Trophoblast cell (in vitro differentiated cells and primary cell): Measurements from ENCODE around the gene CELSR2.
A peak's percentile ranks its signal among the peaks of the same experiment; 100 is the strongest.

Experiments
- DNase-seq, 2 donors: peaks; one replicate each; pipeline ENCODE4 v3.0.0-alpha.2; 2016
- H2AFZ ChIP-seq: 2 replicates; pipeline ENCODE4 v1.6.1; 2013; ENCODE audit warnings: low read length, moderate library complexity, mild to moderate bottlenecking; ENCODE audit not compliant: insufficient read depth, poor library complexity
- H2AK5ac ChIP-seq: 2 replicates; pipeline ENCODE4 v1.6.1; 2013; ENCODE audit warnings: mild to moderate bottlenecking, low read length
- H2BK120ac ChIP-seq: 2 replicates; pipeline ENCODE4 v1.6.1; 2013; ENCODE audit warnings: low read length, mild to moderate bottlenecking, moderate library complexity; ENCODE audit not compliant: insufficient read depth, poor library complexity
- H2BK12ac ChIP-seq: 2 replicates; pipeline ENCODE4 v1.6.1; 2013; ENCODE audit warnings: mild to moderate bottlenecking, low read length, moderate library complexity
- H2BK5ac ChIP-seq: 2 replicates; pipeline ENCODE4 v1.6.1; 2013; ENCODE audit warnings: low read length, low read depth, moderate library complexity, mild to moderate bottlenecking; ENCODE audit not compliant: poor library complexity
- H3K14ac ChIP-seq: 2 replicates; pipeline ENCODE4 v1.6.1; 2013; ENCODE audit warnings: mild to moderate bottlenecking, low read length
- H3K18ac ChIP-seq: 2 replicates; pipeline ENCODE4 v1.6.1; 2013; ENCODE audit warnings: mild to moderate bottlenecking, low read length
- H3K23ac ChIP-seq: 2 replicates; pipeline ENCODE4 v1.6.1; 2013; ENCODE audit warnings: low read length
- H3K27ac ChIP-seq: 2 replicates; pipeline ENCODE4 v1.5.1; 2013; ENCODE audit warnings: low read depth, mild to moderate bottlenecking, inconsistent platforms, low read length, moderate library complexity
- H3K27me3 ChIP-seq: 2 replicates; pipeline ENCODE4 v1.6.1; 2013; ENCODE audit warnings: inconsistent platforms, mild to moderate bottlenecking, low read length, moderate library complexity; ENCODE audit not compliant: insufficient read depth
- H3K36me3 ChIP-seq, 2 experiments: 1 replicate in 1 of 2; 2 replicates in 1 of 2; pipeline ENCODE4 v1.6.1; 2013; ENCODE audit warnings: low read length in 2 of 2, mild to moderate bottlenecking in 2 of 2, moderate library complexity in 1 of 2; ENCODE audit not compliant: insufficient read depth in 2 of 2, control insufficient read depth in 1 of 2
- H3K4ac ChIP-seq: 2 replicates; pipeline ENCODE4 v1.6.1; 2013; ENCODE audit warnings: low read depth, mild to moderate bottlenecking, low read length, moderate library complexity
- H3K4me1 ChIP-seq, 2 experiments: 1 replicate in 1 of 2; 2 replicates in 1 of 2; pipeline ENCODE4 v1.6.1; 2013; ENCODE audit warnings: low read length in 2 of 2, mild to moderate bottlenecking in 2 of 2, moderate library complexity in 1 of 2; ENCODE audit not compliant: insufficient read depth in 2 of 2, control insufficient read depth in 1 of 2
- H3K4me2 ChIP-seq: 2 replicates; pipeline ENCODE4 v1.6.1; 2013; ENCODE audit warnings: inconsistent platforms, mild to moderate bottlenecking, low read length, moderate library complexity
- H3K4me3 ChIP-seq: 2 replicates; pipeline ENCODE4 v1.5.1; 2013; ENCODE audit warnings: mild to moderate bottlenecking, low read depth, low read length, inconsistent platforms
- H3K79me1 ChIP-seq: one replicate; pipeline ENCODE4 v1.6.1; 2013; ENCODE audit warnings: low read length
- H3K79me2 ChIP-seq: 2 replicates; pipeline ENCODE4 v1.6.1; 2013; ENCODE audit warnings: low read length, mild to moderate bottlenecking; ENCODE audit not compliant: control insufficient read depth, insufficient read depth, poor library complexity
- H3K9ac ChIP-seq: 2 replicates; pipeline ENCODE4 v1.6.1; 2013; ENCODE audit warnings: mild to moderate bottlenecking, low read length
- H3K9me3 ChIP-seq: 2 replicates; pipeline ENCODE4 v1.6.1; 2013; ENCODE audit warnings: low read depth, mild to moderate bottlenecking, control low read depth, inconsistent platforms, low read length; ENCODE audit not compliant: insufficient read depth
- H4K12ac ChIP-seq: 2 replicates; pipeline ENCODE4 v1.6.1; 2013; ENCODE audit warnings: low read depth, mild to moderate bottlenecking, low read length, moderate library complexity
- H4K8ac ChIP-seq: 2 replicates; pipeline ENCODE4 v1.6.1; 2013; ENCODE audit warnings: low read depth, mild to moderate bottlenecking, low read length, moderate library complexity
- H4K91ac ChIP-seq: one replicate; pipeline ENCODE4 v1.6.1; 2013; ENCODE audit warnings: low read depth, mild to moderate bottlenecking, low read length, moderate library complexity
- WGBS: extraction: QIAGEN DNeasy Blood & Tissue Kit; methylation state at CpG from one replicate; pipeline ENCODE4 v1.1.7; 2013; ENCODE audit warnings: missing lambda C conversion rate; ENCODE audit not compliant: insufficient read length, insufficient coverage; ENCODE audit errors: extremely low coverage; 5-methylcytosine and 5-hydroxymethylcytosine counted together

Gene CELSR2

GRCh38 chr1:109246141-109246551, 3.2 kb upstream of the CELSR2 start:
- Histone ChIP-seq H3K23ac (no peak overlapping the region), H3K14ac (no peak overlapping the region), H3K4me3 (no peak overlapping the region), H3K18ac (no peak overlapping the region), H3K79me1 (peaks cover 2% of the 10 kb centered on the region), H2BK5ac (no peak overlapping the region), H4K8ac (no peak overlapping the region), H3K36me3 (peaks cover 0 to 6% of the 10 kb centered on the region in 2 experiments), H3K9ac (no peak overlapping the region), H3K4me1 (peaks cover 15 to 24% of the 10 kb centered on the region in 2 experiments), H3K27ac (no peak overlapping the region), H4K12ac (no peak overlapping the region), H3K4ac (no peak overlapping the region), H2BK120ac (no peak overlapping the region), H3K79me2 (no peaks in the 10 kb centered on the region), H3K9me3 (peaks cover under 1% of the 10 kb centered on the region), H2AFZ (no peak overlapping the region), H3K4me2 (no peak overlapping the region), H2BK12ac (no peak overlapping the region), H3K27me3 (no peaks in the 10 kb centered on the region), H2AK5ac (no peak overlapping the region), H4K91ac (no peak overlapping the region)
- WGBS: no CpG with 5 or more reads among the region's 7 CpGs
- DNase-seq: no peak

GRCh38 chr1:109247401-109248365, 1.7 kb upstream of the CELSR2 start:
- no CpG with 5 or more reads among the region's 8 CpGs for WGBS

GRCh38 chr1:109248444-109248796, 919 bp upstream of the CELSR2 start:
- Histone ChIP-seq H2AK5ac (peak overlapping the region; percentile 30), H3K4me1 (peaks cover 19 to 23% of the 10 kb centered on the region in 2 experiments), H2AFZ (peak overlapping the region; percentile 30), H2BK5ac (no peak overlapping the region), H3K27ac (no peak overlapping the region), H3K36me3 (peaks cover 12 to 20% of the 10 kb centered on the region in 2 experiments), H2BK12ac (peak overlapping the region; percentile 15), H3K27me3 (no peaks in the 10 kb centered on the region), H3K4me3 (no peak overlapping the region), H3K79me2 (peaks cover 3% of the 10 kb centered on the region), H3K23ac (no peak overlapping the region), H3K79me1 (peaks cover 9% of the 10 kb centered on the region), H4K91ac (peak overlapping the region; percentile 41), H3K4me2 (no peak overlapping the region), H3K4ac (no peak overlapping the region), H3K9ac (no peak overlapping the region), H3K9me3 (peaks cover 9% of the 10 kb centered on the region), H4K12ac (no peak overlapping the region), H3K18ac (no peak overlapping the region), H4K8ac (no peak overlapping the region), H2BK120ac (no peak overlapping the region), H3K14ac (peak overlapping the region; percentile 4)
- DNase-seq: no peak
- no CpG with 5 or more reads among the region's 7 CpGs for WGBS

More at GRCh38 chr1:109247401-109248365, 1.7 kb upstream of the CELSR2 start:
- H3K18ac ChIP-seq: no peak overlapping the region
- H3K23ac ChIP-seq: no peak overlapping the region
- peaks cover 12 to 19% of the 10 kb centered on the region in 2 experiments for H3K36me3 ChIP-seq
- peaks cover 2% of the 10 kb centered on the region for H3K79me1 ChIP-seq
- H2AK5ac ChIP-seq: no peak overlapping the region
- H3K4ac ChIP-seq: no peak overlapping the region
- H2BK12ac ChIP-seq: no peak overlapping the region
- no peak overlapping the region for H2BK5ac ChIP-seq
- no peak overlapping the region for H2AFZ ChIP-seq
- H3K4me1 ChIP-seq: peaks cover 12 to 15% of the 10 kb centered on the region in 2 experiments
- no peak overlapping the region for H3K4me2 ChIP-seq
- H4K8ac ChIP-seq: no peak overlapping the region
- H3K27ac ChIP-seq: no peak overlapping the region
- H2BK120ac ChIP-seq: no peak overlapping the region
- H3K27me3 ChIP-seq: no peaks in the 10 kb centered on the region
- H3K14ac ChIP-seq: no peak overlapping the region
- no peak for DNase-seq
- H3K9ac ChIP-seq: no peak overlapping the region
- no peak overlapping the region for H4K12ac ChIP-seq
- H3K9me3 ChIP-seq: peaks cover 9% of the 10 kb centered on the region
- no peak overlapping the region for H4K91ac ChIP-seq
- H3K79me2 ChIP-seq: no peaks in the 10 kb centered on the region
- H3K4me3 ChIP-seq: no peak overlapping the region

- Histone ChIP-seq H3K4me3 (peak overlapping the region; percentile 73), H3K9ac (no peak overlapping the region), H4K12ac (no peak overlapping the region), H3K9me3 (peaks cover 9% of the 10 kb centered on the region), H3K4ac (no peak overlapping the region), H3K18ac (peak overlapping the region; percentile 76), H3K4me2 (peak overlapping the region; percentile 86), H3K36me3 (peaks cover 12 to 20% of the 10 kb centered on the region in 2 experiments), H3K14ac (peak overlapping the region; percentile 63), H2AK5ac (no peak overlapping the region), H2AFZ (no peak overlapping the region), H4K91ac (peak overlapping the region; percentile 43), H3K79me2 (peaks cover 11% of the 10 kb centered on the region), H3K4me1 (peaks cover 32 to 37% of the 10 kb centered on the region in 2 experiments), H3K27ac (no peak overlapping the region), H4K8ac (no peak overlapping the region), H2BK12ac (peak overlapping the region; percentile 17), H3K23ac (no peak overlapping the region), H2BK120ac (peak overlapping the region; percentile 37), H2BK5ac (no peak overlapping the region), H3K79me1 (peaks cover 22% of the 10 kb centered on the region), H3K27me3 (no peaks in the 10 kb centered on the region)
- DNase-seq: no peak
- no CpG with 5 or more reads among the region's 80 CpGs for WGBS
Measured at GRCh38 chr1:109249654-109250401, 489 bp downstream of the CELSR2 start.
